GM19328 (cell line): Measurements from ENCODE around the gene LIPC.

ENCODE experiments used
- ATAC-seq: cut with Tn5 transposase; IDR thresholded peaks from one replicate; pipeline ENCODE4 v1.9.1; 2021; ENCODE audit warnings: mild to moderate bottlenecking, moderate library complexity; ENCODE audit not compliant: unreplicated experiment

The LIPC gene

DNA sequence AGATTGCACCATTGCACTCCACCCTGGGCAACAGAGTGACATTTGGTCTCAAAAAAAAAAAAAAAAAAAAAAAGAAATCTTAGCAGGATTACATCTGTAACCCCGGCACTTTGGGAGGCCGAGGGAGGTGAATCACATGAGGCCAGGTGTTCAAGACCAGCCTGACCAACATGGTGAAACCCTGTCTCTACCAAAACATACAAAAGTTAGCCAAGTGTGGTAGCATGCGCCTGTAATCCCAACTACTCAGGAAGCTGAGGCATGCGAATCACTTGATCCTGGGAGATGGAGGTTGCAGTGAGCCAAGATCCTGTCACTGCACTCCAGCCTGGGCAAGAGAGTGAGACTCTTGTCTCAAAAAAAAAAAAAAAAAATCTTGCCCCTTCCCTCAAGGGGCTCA, 40.4 kb downstream of the LIPC start:
- ATAC-seq = no peak

DNA sequence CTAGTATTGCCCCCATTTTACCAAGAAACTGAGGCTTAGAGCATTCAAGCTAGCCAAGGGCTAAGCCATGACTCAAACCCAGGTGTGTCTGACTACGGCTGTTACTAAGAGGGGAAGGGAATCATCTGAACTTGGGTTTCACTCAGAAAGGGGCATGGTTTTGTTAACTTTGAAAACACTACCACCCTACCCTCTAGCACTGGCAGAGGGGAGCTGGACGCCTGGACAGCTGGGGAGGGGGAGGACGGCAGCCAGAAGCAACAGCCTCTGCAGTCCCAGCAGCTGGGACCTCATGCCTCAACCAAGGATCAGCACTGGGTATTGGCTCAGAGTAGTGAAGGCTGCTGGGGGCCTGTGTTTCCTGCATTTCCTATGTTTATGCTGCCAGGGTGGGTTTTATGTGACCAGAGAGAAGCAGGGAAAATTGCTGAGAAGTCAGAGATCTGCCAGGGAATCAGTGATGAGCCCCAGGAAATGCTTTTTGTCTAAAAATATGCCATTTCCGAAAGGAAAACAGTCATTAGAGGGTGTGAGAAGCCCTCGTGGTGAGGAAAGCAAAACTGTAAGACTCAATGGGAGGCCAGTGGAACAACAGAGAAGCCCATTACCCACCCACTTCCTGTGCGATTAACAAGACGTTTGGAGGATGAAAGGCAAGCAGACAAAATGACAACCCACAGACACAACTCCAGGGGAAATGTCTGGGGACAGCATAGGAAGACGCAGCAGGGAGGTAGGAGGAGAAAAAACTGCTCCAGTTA, 41.2 kb downstream of the LIPC start:
- ATAC-seq = no peak

DNA sequence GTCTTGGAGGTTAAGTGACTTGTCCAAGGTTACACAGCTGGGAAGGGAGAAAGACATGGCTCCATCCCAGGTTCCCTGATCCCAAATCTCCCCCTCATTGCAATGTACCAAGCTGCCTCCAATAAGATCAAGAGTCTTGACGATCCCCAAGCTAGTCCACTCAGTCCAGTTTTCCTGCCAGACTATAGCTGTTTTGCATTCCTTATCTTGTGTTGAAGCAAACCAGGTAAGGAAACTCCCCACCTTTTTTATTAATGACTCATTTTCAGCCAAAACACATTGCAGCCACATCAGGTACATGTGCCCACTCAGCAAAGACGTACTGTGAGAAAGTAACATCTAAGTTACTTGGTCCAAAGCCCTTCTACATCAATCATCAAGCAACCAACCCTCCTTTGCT, 41.9 kb downstream of the LIPC start:
- no peak for ATAC-seq

DNA sequence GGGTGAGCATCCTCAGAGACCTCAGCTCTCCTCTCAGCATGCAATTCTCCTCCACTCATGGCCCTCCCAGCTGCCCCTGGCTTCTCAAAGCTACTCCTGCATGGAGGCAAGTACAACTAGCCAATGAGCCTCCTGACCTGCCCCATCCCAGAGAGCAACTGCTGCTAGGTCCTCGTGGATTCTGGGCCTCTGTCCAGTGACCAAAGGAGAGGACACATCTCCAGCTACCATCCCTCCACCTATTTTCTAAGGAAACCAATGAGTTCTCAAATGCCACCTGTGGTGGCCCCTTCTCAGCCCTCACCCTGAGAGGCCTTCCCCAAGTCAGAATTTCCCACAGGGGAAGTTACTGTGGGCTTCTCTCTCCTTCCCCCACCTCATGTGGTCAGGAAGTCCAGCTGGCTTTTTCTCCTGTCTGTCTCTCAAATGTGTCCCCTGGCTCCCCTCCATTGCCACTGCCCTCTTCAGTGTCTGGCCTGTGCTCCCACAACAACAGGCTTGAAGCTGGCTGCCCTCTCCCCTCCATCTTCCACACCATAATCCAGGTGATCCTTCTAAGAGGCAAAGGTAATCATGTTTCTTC, 43.0 kb downstream of the LIPC start:
- no peak for ATAC-seq

DNA sequence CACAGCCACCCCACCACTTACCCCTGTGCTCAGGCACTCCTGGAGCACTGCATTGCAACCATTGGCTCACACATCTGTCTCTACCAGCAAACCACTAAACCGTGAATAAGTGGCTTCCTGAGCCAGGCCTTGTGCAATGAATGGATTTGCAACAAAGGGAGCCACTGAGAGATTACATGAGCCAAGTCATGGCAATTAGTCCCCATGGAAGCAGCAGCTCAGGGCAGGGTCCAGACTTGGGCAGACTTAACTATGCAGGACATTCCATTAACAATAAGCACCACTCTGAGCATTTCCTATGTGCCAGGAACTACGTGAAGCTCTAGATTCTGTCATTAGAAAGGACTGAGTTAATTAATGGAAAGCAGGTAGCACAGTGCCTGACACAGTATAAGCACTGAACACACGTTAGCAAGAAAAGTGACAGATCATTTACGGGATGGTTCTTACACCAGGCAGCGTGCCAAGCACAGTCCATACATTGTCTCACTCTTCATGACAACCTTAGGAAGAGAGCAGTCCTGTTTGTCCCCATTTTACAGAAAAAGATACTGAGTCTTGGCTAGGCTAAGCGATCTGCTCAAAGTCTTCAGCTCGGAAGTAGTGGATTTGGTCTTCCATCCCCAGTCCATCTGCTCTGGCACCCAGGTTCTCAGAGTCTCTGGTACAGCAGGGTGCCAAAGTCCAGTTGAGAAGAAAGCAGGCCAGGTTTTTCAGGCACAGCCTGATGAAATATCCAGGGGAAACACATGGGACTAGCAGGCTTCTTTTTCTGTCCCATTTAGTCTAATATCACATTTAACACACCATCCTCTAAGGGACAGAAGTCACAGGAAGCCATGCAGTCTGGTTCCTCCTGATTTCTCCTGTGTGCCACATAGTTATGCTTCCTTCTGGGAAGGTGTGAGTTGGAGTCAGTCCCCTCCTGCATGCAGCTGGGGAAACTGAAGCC, 44.1 kb downstream of the LIPC start:
- ATAC-seq = no peak

DNA sequence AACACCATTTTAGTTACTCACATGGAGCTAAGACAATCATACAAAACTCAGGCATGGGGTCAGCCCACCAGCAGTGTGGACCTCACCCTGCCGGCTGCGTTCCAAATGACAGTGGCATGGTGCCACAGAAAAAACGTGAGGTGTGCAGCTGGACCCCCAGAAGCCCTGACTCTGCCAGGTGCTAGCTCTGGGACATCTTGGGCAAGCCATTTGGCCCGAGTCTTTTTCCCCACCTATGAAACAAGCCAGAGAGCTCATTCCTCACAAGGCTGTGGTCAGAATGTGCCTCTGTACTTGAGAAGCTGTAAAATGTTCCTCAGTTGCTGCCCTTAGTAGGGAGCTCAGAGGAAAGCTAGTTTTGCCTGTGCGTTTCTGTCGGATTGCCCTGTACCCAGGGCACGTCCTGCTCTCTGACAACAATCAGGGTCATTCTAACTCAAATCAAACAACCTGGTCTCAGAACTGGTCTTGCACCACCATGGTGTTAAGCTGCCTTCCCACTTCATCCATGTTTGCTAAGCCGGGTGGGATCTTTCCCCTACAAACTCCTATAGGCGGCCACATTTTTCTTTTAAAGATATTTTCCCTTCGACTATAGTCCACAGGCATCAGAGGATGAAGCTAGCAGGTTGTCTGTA, 44.9 kb downstream of the LIPC start:
- no peak for ATAC-seq

DNA sequence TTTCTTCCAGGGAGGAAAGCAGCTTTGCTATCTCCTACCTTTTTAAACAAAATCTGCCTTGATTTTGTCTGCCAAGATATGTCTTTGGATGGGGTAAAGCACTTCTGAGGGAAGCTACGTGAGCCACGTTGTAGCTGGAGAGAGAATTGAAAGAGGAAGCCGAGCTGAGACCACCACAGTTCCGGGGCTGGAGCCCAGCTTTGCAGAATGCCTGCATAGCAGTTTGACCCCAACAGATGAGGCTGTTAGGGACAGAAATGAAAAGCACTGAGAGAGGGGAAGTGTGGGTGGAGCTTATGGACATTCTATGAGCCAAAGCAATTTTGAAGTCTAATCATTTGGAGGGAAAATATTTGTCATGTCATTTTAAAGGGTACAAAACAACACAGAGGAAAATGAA, 45.4 kb downstream of the LIPC start:
- no peak for ATAC-seq

DNA sequence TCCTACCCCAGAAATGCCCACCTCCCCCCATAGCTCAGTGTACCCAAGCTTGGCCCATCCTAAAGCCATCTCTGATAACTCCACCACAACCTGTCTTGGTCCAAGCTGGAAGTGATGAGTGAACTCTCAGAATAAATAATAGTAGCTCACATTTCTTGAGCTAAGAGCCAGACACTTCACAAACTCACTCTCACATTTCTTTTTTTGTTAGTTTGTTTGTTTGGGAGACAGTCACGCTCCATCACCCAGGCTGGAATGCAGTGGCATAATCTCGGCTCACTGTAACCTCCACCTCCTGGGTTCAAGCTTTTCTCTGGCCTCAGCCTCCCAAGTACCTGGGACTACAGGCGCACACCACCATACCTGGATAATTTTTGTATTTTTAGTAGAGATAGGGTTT, 46.2 kb downstream of the LIPC start:
- no peak for ATAC-seq

DNA sequence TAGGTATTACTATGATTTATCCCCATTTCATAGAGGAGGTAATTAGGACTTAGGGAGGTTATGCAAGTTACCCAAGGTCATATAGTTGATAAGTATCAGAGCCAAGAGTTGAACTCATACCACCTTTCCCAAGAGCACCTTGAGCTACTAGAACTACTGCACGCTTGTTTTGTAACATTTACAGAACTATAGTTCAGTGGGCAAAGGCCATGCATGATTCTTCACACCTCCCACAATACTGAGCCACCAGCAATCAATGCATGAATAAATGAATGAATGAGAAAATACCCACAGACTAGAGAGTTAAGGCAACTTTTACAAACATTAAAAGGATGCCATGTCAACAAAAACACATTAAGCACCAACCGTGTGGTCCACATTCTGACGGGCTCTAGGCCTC, 46.8 kb downstream of the LIPC start:
- no peak for ATAC-seq

DNA sequence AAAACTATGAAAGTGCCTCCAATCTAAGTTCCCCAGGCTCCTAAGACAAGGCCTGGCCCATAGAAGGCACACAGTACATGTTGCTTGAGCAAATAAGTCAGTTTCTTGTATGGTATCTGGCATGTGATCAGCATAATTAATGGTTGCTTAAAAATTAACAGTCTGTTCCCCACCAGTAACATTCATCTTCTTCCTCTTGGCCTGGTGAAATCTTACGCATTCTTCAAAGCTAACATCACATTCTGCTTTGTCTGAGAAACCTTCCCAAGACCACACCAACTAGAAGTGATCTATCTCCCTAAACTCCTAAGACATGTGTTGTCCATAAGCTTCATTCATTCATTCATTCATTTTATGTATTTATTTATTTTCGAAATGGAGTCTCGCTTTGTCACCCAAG, 48.1 kb downstream of the LIPC start:
- no peak for ATAC-seq

DNA sequence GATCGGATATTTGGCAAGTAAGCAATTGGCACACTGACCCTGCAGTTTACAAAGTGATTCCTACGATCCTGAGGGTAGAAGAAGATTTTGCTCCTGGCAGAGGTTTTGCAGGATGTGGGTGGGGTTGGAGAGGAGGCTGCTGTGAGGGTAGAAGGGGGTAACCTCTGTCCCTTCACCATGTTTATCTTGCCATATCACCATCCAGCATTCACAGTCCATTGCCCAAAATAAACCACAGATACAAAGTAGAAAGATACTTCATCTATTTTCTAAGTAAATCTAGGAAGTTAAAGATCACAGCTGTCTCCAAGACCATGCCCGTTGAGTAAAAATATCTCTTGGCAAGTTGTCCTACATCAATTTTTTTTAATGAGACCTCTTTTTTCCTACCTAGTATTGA, 51.6 kb downstream of the LIPC start:
- no peak for ATAC-seq

DNA sequence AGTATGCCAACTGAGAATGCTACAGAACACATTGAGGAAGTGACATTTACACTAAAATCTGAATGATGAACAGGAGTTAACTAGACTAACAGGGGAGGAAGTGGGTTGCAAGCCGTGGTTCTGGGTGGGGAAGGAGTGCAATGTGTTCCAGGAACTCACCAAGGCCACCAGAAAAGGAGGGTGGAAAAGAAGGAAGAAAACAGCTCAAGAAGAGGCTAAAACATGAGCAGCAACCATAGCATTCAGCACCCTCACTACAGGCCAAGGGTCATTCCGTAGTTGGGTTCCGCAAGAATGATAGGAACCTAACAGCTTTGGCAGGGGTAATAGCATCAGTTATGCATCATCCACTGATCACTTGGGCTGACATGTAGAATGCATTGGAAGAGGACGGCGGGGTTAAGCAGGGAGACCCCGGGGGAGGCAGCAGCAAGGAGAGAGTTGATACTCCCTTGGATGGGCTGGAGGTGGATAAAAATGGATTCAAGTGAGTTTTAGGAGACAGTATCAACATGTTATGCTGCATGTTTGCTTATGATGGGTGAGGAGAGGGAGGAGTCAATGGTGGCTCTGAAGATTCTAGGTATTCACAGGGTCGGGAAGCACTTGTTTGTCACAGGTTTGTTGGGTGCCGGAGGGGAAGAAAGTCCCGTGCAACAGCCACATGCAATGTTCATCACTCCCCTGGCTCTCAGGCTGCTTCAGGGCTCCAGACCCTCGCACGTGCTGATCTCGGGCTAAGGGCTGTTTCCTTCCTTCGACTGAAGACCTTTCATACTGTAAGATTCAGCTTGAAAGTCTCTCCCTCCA, 53.2 kb downstream of the LIPC start:
- no peak for ATAC-seq

DNA sequence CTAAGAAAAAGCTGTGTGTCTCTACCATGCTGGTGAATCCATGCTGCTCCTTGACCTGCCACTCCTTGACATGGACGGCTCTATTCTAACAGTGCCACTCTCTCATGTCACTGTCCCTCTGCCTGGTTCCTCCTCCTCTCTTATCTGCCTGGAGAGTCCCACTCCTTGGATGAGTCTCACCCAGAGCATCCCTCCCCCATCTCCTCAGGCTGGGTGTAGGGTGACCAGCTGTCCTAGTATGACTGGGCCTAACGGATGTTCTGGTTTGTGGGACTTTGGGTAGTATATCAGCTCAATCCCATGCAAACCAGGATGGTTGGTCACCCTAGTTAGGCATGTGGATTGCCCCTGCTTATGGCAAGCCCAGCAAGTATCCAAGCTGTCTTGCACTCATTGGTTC, 54.3 kb downstream of the LIPC start:
- ATAC-seq = no peak

DNA sequence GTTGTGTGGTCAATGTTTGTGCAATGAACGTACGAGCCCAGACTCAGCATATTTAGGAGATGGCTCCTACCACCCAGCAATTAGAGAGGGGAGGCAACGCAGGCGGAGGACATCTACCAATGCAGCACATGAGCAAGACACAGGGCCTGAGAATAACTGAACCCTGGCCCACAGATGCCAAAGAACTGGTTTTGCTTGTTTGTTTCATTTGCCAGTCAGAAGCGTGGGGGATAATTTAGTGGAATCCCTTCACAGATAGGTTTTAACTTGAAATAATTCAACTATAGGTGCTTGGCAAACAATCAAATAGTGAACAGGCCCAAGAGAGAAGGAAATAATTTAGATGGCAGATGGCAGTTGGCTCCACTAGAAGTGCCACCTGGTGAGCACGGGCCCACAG, 54.8 kb downstream of the LIPC start:
- ATAC-seq = no peak

DNA sequence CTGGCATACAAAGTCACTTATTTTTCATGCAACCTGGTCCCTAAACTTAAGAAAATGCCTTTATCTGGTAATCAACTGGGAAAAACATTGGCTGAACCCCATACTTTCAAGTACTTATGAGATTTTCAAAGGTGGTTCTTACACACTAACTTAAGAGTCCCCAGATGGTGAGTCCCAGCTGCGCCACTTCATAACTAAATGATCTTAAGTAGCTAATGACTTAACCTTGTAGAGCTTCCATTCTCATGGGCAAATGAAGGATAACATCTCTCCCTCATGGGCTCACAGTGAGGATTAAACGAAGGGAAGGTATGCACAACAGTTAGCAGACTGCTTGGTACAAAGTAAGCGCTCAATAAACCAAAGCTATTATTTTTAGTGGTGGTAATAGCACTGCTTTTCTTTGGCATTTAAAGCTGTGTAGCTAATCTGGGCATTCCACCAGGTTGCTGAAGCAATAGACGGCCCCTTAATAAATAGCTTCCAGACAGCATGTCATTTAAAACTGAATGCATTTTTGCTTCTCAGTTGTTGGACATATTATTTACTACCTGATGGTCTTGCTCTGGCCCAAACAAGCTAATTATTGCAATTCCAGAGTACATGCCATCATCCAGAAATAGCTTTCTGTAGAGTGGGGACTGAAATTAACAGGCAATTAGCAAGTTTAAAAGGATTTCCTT, 55.4 kb downstream of the LIPC start:
- ATAC-seq = no peak

DNA sequence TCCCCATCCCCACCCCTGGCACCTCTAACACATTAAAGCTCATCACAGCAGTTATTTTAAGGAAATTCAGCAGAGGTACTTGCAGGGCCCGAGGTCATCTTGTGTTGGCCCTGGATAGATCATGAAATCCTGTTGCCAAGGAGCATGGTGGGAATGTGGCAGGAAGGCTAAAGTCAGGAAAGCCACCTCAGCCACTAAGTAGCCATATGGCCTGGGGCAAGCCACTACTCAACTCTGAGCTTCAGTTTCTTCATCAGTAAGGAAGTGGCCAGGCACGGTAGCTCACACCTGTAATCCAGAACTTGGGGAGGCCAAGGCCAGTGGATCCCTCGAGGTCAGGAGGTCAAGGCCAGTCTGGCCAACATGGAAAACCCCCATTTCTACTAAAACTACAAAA, 55.9 kb downstream of the LIPC start:
- ATAC-seq = no peak

DNA sequence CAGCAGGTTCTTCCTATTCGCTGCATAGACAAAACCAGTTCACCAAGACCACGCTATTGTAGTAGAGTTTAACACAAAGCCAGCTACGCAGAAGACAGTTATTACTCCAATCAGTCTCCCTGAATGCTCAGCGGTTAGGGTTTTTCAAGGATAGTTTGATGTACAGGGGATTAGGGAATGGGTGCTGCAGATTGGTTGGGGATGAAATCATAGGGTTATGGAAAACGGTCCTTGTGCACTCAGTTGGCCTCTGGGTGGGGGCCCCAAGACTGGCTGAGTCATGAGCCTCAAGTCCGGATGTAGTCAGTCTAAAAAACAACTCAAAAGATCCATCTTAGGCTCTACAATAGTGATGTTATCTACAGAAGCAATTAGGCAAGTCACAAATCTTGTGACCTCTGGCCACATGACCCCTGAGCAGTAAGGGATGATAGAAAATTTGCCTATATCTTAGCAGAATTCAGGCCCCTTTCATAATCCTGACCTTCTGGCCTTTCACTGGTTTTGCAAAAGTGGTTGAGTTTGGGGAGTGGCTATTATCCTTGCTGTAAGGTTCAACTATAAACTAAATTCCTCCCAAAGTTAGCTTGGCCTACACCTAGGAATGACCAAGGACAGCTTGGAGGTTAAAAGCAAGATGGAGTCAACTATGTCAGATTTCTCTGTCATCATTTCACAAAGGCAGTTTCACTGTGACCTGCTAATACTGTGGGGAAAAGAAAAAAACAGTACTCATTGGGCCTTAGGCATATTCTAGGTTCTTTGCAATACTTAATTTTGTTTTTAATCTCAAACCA, 57.7 kb downstream of the LIPC start:
- no peak for ATAC-seq

DNA sequence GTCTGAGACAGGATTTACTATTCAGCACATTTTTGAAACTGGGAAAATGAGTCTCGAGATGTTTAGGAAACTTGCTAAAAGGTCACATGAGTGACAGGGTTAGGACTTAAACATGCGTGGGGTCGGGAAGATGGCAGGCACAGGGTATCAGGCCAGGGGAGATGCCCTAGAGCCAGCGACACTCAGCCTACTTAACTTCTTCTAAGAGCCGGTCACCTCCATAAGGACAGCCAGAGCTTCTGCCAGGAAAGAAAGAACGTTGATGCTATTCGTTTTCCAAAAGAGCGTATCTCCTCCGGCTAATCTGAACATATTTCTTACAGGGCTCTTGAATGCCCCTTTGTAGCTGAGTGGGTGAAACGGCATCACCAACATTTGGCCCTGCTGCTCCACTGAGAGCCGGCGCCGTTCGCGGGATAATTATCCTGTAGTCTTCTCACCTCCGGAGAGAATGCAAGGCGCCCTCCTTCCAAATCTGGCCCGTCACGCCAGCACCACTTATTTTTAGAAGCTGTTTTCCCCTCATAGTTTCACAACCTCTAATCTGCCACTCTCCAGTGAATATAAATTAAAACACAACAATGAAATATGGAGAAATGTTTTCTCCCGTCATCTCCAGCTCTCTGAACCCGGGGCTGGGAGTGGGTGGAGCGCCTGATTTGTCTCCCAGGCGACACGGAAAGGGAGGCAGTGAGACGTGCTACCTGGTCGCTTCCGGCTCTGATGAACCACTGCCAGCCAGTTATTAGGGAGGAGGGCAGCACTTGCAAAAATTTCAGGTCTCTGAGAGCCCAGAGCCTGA, 58.5 kb downstream of the LIPC start:
- ATAC-seq = no peak
